Stromal cell of bone marrow (primary cell): ENCODE data around the gene RNF166.

Source experiments
- DNase-seq: peaks from one replicate; pipeline ENCODE4 v3.0.0-alpha.2; 2012; ENCODE audit warnings: low read depth

Gene RNF166

GRCh38 chr16:88652762-88653063 is 53.5 kb downstream of the RNF166 start:
- no peak for DNase-seq

DNA sequence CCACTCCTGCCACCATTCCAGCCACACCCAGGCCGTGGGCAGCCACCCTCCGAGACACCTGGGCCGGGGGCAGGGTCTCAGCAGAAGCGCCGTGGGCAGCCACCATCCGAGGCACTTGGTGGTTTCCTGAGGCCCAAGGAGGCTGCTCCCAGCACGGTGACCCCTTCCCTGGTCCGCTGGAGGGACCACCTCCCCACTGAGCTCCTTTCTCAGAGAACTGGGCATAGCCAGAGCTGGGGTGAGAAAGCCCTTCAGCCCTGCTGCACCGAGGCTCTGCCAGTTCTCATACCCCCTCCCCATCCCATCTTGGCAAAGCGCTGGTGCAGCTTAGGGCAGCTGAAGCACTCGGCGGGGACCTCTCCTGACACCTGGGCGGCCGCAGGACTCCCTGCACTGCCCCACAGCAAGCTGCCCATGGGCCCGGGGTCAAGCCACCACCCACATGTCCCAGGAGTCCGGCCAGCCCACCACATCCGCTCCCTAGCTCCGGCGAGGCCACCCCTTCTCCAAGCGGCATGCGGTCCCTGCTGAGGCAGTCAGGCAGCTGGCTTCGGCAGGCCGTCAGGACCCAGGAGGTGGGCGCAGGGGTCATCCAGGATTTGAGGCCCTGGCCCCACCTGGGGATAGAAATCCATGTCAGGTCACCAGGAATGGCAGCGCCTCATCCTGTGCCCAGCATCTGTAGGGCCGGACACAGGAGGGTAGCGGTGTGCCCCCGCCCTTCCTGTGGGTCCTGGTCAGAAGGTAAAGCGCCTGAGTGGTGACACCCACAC is 54.0 kb downstream of the RNF166 start:
- DNase-seq: no peak

GRCh38 chr16:88651276-88651988 is 54.8 kb downstream of the RNF166 start:
- DNase-seq: no peak

GRCh38 chr16:88650749-88651275 is 55.4 kb downstream of the RNF166 start, which contains the start of gene CYBA:
Gene CYBA, minus strand, starts transcription at chr16:88651053. Its CDS starts 40 bp downstream, at chr16:88651013.
- peak; percentile 26 for DNase-seq

DNA sequence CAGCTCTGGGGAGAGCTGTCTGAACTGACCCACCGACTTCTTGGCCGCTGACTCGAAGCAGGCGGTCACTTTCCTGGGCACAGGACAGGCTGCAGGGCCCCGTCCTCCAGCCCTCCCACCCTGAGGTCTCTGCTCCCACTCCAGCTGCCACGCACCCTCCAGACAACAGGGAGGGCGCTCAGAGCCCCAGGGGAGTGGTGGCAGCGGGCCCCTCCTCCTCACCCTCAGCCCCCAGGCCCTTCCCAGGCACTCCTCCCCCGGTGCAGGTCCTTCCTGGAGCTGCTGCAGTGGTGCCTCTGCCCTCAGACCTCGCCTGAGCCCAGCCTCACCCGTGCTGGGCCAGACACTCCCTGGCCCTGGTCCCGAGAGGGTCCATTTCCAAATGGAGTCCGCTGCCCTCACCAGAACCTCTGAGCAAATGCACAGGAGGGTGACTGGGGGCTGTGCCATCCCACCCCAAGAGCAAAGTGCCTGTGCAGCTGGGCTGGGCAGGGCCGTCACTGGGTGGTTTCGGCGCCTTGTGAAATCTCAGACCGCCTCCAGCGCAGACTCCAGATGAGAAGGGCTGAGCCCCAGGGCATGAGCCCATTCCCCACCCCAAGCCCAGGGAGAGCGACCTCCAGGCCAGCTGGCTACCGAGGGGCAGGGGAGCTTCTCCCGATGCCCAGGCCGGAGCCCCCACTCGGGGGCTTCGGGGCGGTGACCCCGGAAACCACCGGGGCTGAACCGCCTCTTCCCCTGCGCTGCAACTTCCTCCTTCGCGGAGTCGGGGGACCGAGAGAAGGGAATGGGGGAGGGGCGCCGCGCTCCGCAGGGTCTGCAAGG is 56.1 kb downstream of the RNF166 start:
- no peak for DNase-seq

GRCh38 chr16:88649195-88649923 is 56.8 kb downstream of the RNF166 start:
- DNase-seq: no peak

DNA sequence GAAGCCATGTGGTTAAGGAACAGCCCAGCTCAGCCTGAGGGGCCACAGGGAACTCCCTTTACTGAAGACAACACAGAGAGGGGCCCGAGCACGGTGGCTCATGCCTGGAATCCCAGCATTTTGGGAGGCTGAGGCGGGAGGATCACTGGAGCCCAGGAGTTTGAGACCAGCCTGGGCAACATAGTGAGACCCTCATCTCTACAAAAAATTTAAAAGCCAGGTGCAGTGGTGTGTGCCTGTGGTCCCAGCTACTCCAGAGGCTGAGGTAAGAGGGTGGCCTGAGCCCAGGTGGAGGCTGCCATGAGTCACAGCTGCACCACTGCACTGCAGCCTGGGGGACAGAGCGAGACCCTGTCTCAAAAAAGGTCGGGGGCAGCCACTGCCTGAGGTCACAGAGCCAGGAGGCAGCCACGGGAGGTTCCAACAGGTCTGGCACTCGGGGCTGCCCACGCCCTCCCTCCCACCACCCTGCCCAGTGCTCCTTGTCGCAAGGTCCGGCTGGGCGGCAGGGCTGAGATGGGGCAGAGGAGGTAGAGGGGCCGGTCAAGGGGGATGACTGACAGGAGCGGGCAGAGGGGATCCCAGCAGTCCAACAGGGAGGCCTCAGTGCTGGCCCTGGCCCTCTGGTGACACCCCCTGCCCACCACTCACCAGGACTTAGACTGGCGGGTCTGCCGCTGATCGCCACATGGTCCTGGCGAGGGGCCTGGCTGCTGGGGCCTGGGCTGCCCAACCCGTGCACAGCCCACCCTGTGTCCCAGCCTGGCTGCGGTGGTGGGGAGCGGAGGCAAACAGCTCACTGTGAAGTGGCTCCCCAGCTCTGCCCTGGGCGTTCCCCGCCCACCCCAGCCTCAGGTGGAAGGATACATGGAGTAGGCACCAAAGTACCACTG is 58.8 kb downstream of the RNF166 start:
- no peak for DNase-seq
